Ishikawa (cell line): Measurements from ENCODE around the gene ADM.

Source experiments
- CEBPB ChIP-seq: IDR thresholded peaks from 2 replicates; pipeline ENCODE4 v1.6.1; 2012
- EGR1 ChIP-seq: IDR thresholded peaks from 2 replicates; pipeline ENCODE4 v1.6.1; 2012
- EP300 ChIP-seq: IDR thresholded peaks from 2 replicates; pipeline ENCODE4 v1.6.1; 2012; ENCODE audit warnings: borderline replicate concordance
- NFIC ChIP-seq: IDR thresholded peaks from 2 replicates; pipeline ENCODE4 v1.6.1; 2012
- RAD21 ChIP-seq: IDR thresholded peaks from 2 replicates; pipeline ENCODE4 v1.6.1; 2012; ENCODE audit warnings: low read depth
- TAF1 ChIP-seq: IDR thresholded peaks from 2 replicates; pipeline ENCODE4 v1.6.1; 2012; ENCODE audit warnings: low read depth, mild to moderate bottlenecking
- TCF12 ChIP-seq: IDR thresholded peaks from 2 replicates; pipeline ENCODE4 v1.6.1; 2012; ENCODE audit warnings: low read depth
- TEAD4 ChIP-seq: IDR thresholded peaks from 2 replicates; pipeline ENCODE4 v1.6.1; 2012
- YY1 ChIP-seq: IDR thresholded peaks from 2 replicates; pipeline ENCODE4 v1.6.1; 2012; ENCODE audit warnings: low read depth
- ZBTB7A ChIP-seq: IDR thresholded peaks from 2 replicates; pipeline ENCODE4 v1.6.1; 2012; ENCODE audit warnings: low read depth
- TF ChIP-seq, protein P1 (sequence below): IDR thresholded peaks from 2 replicates; pipeline ENCODE4 v1.6.1; 2012
- TF ChIP-seq, protein P2 (sequence below): IDR thresholded peaks from 2 replicates; pipeline ENCODE4 v1.6.1; 2012
- TF ChIP-seq, protein P3 (sequence below): IDR thresholded peaks from 2 replicates; pipeline ENCODE4 v1.6.1; 2012; ENCODE audit warnings: low read depth, mild to moderate bottlenecking

DNA sequence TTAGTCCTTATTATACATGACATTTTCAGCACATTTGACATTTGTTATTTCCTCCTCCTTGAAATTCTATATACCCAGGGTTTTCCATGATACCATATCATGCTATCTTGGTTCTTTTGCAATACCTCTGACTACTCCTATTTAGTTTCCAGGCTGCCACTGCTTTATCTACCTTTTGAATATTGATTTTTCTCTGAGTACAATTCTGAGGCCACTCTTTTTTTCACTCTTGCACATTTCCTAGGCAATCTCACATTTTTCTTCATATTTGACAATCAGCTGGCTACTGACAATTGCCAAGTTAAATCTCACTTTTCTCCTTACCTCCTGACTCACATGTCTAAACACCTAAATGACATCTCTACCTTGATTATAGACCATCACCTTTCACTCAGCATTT, 22.8 kb upstream of the ADM start:
- TF ChIP-seq RAD21 (no peak), CEBPB (no peak), EP300 (no peak), TAF1 (no peak), YY1 (no peak), NFIC (no peak), EGR1 (no peak), TCF12 (no peak), TEAD4 (no peak), ZBTB7A (no peak)
- TF ChIP-seq, protein P1, sequence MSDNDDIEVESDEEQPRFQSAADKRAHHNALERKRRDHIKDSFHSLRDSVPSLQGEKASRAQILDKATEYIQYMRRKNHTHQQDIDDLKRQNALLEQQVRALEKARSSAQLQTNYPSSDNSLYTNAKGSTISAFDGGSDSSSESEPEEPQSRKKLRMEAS: no peak
- TF ChIP-seq, protein P2, sequence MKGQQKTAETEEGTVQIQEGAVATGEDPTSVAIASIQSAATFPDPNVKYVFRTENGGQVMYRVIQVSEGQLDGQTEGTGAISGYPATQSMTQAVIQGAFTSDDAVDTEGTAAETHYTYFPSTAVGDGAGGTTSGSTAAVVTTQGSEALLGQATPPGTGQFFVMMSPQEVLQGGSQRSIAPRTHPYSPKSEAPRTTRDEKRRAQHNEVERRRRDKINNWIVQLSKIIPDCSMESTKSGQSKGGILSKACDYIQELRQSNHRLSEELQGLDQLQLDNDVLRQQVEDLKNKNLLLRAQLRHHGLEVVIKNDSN: no peak
- TF ChIP-seq, protein P3, sequence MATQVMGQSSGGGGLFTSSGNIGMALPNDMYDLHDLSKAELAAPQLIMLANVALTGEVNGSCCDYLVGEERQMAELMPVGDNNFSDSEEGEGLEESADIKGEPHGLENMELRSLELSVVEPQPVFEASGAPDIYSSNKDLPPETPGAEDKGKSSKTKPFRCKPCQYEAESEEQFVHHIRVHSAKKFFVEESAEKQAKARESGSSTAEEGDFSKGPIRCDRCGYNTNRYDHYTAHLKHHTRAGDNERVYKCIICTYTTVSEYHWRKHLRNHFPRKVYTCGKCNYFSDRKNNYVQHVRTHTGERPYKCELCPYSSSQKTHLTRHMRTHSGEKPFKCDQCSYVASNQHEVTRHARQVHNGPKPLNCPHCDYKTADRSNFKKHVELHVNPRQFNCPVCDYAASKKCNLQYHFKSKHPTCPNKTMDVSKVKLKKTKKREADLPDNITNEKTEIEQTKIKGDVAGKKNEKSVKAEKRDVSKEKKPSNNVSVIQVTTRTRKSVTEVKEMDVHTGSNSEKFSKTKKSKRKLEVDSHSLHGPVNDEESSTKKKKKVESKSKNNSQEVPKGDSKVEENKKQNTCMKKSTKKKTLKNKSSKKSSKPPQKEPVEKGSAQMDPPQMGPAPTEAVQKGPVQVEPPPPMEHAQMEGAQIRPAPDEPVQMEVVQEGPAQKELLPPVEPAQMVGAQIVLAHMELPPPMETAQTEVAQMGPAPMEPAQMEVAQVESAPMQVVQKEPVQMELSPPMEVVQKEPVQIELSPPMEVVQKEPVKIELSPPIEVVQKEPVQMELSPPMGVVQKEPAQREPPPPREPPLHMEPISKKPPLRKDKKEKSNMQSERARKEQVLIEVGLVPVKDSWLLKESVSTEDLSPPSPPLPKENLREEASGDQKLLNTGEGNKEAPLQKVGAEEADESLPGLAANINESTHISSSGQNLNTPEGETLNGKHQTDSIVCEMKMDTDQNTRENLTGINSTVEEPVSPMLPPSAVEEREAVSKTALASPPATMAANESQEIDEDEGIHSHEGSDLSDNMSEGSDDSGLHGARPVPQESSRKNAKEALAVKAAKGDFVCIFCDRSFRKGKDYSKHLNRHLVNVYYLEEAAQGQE: no peak
